ENCODE data around the gene SNRNP70. TPM values are rescaled to one million over a fixed set of nuclear protein-coding genes. Genes with fewer than 3 reads are reported as not detected.

The SNRNP70 gene
- total and polyA plus RNA-seq, 9 donors = 133 to 366 (median 252) TPM

GRCh38 chr19:49102303-49102702 lies 17.1 kb downstream of the SNRNP70 start:
- Histone ChIP-seq H3K4me1 (ENCODE audit: insufficient read depth) (no peaks in the 10 kb centered on the region), H3K9me3 (no peaks in the 10 kb centered on the region), H3K27ac (no peak overlapping the region), H3K4me3 (no peak overlapping the region), H3K27me3 (no peaks in the 10 kb centered on the region), H3K36me3 (no peaks in the 10 kb centered on the region)
- WGBS, 3 donors = 79 to 83% (median 81%) methylated on average over 12 of the region's 12 CpGs
- TF ChIP-seq CTCF (IDR thresholded peaks at IDR 0.05) (no peak), EP300 (IDR thresholded peaks at IDR 0.05) (no peak), POLR2A (IDR thresholded peaks at IDR 0.05) (no peak)
- no peak for DNase-seq
- intact Hi-C loops (cut with DNase I) = loop anchor here in 1 of 4 donors (5.0 kb wide), 1 partner anchor 45 kb away; no protein-coding TSS in a partner anchor

- Histone ChIP-seq H3K4me3 (no peak overlapping the region), H3K36me3 (no peaks in the 10 kb centered on the region), H3K27me3 (no peaks in the 10 kb centered on the region), H3K27ac (no peak overlapping the region), H3K9me3 (no peaks in the 10 kb centered on the region), H3K4me1 (ENCODE audit: insufficient read depth) (no peaks in the 10 kb centered on the region)
- intact Hi-C loops (cut with DNase I) = loop anchor here in 1 of 4 donors (5.0 kb wide), 1 partner anchor 44 kb away; no protein-coding TSS in a partner anchor
- 75 to 78% (median 76%) methylated on average over 33 of the region's 33 CpGs for WGBS, 3 donors
- no peak for DNase-seq
- no peak for TF ChIP-seq CTCF (IDR thresholded peaks at IDR 0.05)
- no peak for TF ChIP-seq EP300 (IDR thresholded peaks at IDR 0.05)
- TF ChIP-seq POLR2A (IDR thresholded peaks at IDR 0.05) = no peak
These were observed 18.3 kb downstream of the SNRNP70 start for GRCh38 chr19:49103331-49104085.

- Histone ChIP-seq H3K9me3 (no peaks in the 10 kb centered on the region), H3K4me1 (ENCODE audit: insufficient read depth) (no peaks in the 10 kb centered on the region), H3K27ac (no peak overlapping the region), H3K27me3 (no peaks in the 10 kb centered on the region), H3K36me3 (no peaks in the 10 kb centered on the region), H3K4me3 (no peak overlapping the region)
- no peak for DNase-seq
- TF ChIP-seq POLR2A (IDR thresholded peaks at IDR 0.05) = no peak
- no peak for TF ChIP-seq EP300 (IDR thresholded peaks at IDR 0.05)
- TF ChIP-seq CTCF (IDR thresholded peaks at IDR 0.05) = no peak
- WGBS, 3 donors = 69 to 73% (median 72%) methylated on average over 30 of the region's 30 CpGs
- intact Hi-C loops (cut with DNase I) = loop anchor here in 1 of 4 donors (5.0 kb wide), 1 partner anchor 43 kb away; no protein-coding TSS in a partner anchor
These were observed 19.1 kb downstream of the SNRNP70 start for GRCh38 chr19:49104229-49104864.

GRCh38 chr19:49106648-49107135 lies 21.4 kb downstream of the SNRNP70 start:
- Histone ChIP-seq H3K4me3 (no peak overlapping the region), H3K4me1 (ENCODE audit: insufficient read depth) (no peaks in the 10 kb centered on the region), H3K36me3 (no peaks in the 10 kb centered on the region), H3K27me3 (no peaks in the 10 kb centered on the region), H3K9me3 (no peaks in the 10 kb centered on the region), H3K27ac (no peak overlapping the region)
- no peak for TF ChIP-seq EP300 (IDR thresholded peaks at IDR 0.05)
- TF ChIP-seq CTCF (IDR thresholded peaks at IDR 0.05) = peak in 2 of 3 donors; percentile 32 to 36
- no peak for TF ChIP-seq POLR2A (IDR thresholded peaks at IDR 0.05)
- intact Hi-C loops (cut with DNase I) = no loop called here
- peak in 2 of 5 donors; percentile 47 to 66 for DNase-seq
- WGBS, 3 donors = 61 to 63% (median 62%) methylated on average over 12 of the region's 12 CpGs

All from ovary (tissue), 9 donors.